Upper lobe of left lung (tissue), 6 donors: ENCODE data around the gene TLE2. TPM values are rescaled to one million over a fixed set of nuclear protein-coding genes. Genes with fewer than 3 reads are reported as not detected.
"Not testable (repeated sequence)": the region's sequence is repeated elsewhere in the genome, so short reads cannot be mapped to it uniquely, and the experiment has no call there.

Source experiments
- ATAC-seq, 2 donors: fragments of 200-7000 bp; cut with Tn5 transposase; one replicate each; pipeline ENCODE4 v1.9.1; 2022; ENCODE audit warnings: mild to moderate bottlenecking in 2 of 2, moderate library complexity in 2 of 2; ENCODE audit not compliant: low FRiP score in 2 of 2
- DNase-seq, 2 donors: peaks; one replicate each; pipeline ENCODE4 v3.0.0-alpha.2; 2019 to 2020
- H3K27ac ChIP-seq, 4 donors: fragments of 200-600 bp; sonication (generic); one replicate each; pipeline ENCODE4 v1.5.1; 2016 to 2019
- H3K27me3 ChIP-seq, 4 donors: fragments of 200-600 bp; sonication (generic); one replicate each; pipeline ENCODE4 v1.5.1; 2017 to 2019
- H3K36me3 ChIP-seq, 4 donors: fragments of 200-600 bp; sonication (generic); one replicate each; pipeline ENCODE4 v1.5.1; 2016 to 2019
- H3K4me1 ChIP-seq, 4 donors: fragments of 200-600 bp; sonication (generic); one replicate each; pipeline ENCODE4 v1.5.1; 2018 to 2019
- H3K4me3 ChIP-seq, 4 donors: fragments of 200-600 bp; sonication (generic); one replicate each; pipeline ENCODE4 v1.5.1; 2017 to 2019; ENCODE audit warnings: mild to moderate bottlenecking in 2 of 4, moderate library complexity in 1 of 4
- H3K9me3 ChIP-seq, 4 donors: fragments of 200-600 bp; sonication (generic); one replicate each; pipeline ENCODE4 v1.5.1; 2018 to 2019
- EP300 ChIP-seq, 4 donors: sonication (generic); formaldehyde crosslinking; IDR thresholded peaks; one replicate each; pipeline ENCODE4 v1.5.1; 2017; ENCODE audit warnings: antibody characterized with exemption in 4 of 4, control low read depth in 2 of 4
- POLR2A ChIP-seq, 4 donors: fragments of 450-650 bp; IDR thresholded peaks; one replicate each; pipeline ENCODE4 v1.5.1; 2016 to 2017; ENCODE audit warnings: antibody characterized with exemption in 4 of 4, mild to moderate bottlenecking in 2 of 4
- POLR2AphosphoS5 ChIP-seq, 2 donors: sonication (generic); formaldehyde crosslinking; IDR thresholded peaks; one replicate each; pipeline ENCODE4 v1.5.1; 2017; ENCODE audit warnings: antibody characterized with exemption in 2 of 2
- WGBS, 2 donors: methylation state at CpG; one replicate each; pipeline ENCODE4 v1.1.5; 2017 to 2018; 5-methylcytosine and 5-hydroxymethylcytosine counted together
- total RNA-seq, 6 donors: library from RNA; depleted of rRNA in 4 of 6; stranded (reverse); fragments of >200 nt in 4 of 6; gene quantifications; one replicate each; pipeline versions ENCODE4 v1.1.0 to v1.2.1, GENCODE V29; 2016 to 2021
- TF ChIP-seq, protein P1 (sequence below), 6 experiments: fragments of 450-650 bp in 4 of 6; fragments of 200-600 bp in 2 of 6; sonication (generic) in 2 of 6; IDR thresholded peaks; one replicate each; pipeline ENCODE4 v1.5.1; 2016 to 2019; ENCODE audit warnings: antibody characterized with exemption in 6 of 6
- donor health status: DM: no; HTN: no; CAD: no; lungs with moderate emphysema.
- donor health status: DM: no; HTN: yes; CAD: no; lungs with severe emphysema.

TLE2 gene
- total RNA-seq, 6 donors from 2014 or later: 35.0 to 115 (median 56.0) TPM

DNA sequence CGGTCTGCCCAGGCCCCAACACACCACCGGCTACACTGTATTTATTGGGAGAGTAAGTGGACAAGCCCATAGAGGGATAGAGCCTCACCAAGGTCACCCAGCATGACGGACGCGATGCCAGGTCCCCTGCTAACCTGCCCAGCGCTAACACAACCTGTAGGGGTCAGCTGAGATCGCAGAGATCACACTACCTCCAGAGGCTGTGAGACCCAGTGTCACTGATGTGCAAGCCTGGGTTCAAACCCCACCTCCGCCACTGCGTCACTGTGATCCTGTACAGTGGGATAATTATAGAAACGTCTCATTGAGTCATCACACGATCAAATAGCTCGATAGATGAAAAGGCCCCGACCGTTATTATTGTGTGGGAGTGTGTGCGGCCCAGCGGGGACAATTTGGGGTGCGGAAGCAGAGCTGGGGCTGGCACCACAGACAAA is 10.6 kb upstream of the TLE2 start:
- no peak for TF ChIP-seq EP300 (IDR thresholded peaks at IDR 0.05)
- TF ChIP-seq POLR2AphosphoS5 (IDR thresholded peaks at IDR 0.05): no peak
- TF ChIP-seq POLR2A (IDR thresholded peaks at IDR 0.05): no peak
- TF ChIP-seq, protein P1, sequence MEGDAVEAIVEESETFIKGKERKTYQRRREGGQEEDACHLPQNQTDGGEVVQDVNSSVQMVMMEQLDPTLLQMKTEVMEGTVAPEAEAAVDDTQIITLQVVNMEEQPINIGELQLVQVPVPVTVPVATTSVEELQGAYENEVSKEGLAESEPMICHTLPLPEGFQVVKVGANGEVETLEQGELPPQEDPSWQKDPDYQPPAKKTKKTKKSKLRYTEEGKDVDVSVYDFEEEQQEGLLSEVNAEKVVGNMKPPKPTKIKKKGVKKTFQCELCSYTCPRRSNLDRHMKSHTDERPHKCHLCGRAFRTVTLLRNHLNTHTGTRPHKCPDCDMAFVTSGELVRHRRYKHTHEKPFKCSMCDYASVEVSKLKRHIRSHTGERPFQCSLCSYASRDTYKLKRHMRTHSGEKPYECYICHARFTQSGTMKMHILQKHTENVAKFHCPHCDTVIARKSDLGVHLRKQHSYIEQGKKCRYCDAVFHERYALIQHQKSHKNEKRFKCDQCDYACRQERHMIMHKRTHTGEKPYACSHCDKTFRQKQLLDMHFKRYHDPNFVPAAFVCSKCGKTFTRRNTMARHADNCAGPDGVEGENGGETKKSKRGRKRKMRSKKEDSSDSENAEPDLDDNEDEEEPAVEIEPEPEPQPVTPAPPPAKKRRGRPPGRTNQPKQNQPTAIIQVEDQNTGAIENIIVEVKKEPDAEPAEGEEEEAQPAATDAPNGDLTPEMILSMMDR (IDR thresholded peaks at IDR 0.05): no peak

DNA sequence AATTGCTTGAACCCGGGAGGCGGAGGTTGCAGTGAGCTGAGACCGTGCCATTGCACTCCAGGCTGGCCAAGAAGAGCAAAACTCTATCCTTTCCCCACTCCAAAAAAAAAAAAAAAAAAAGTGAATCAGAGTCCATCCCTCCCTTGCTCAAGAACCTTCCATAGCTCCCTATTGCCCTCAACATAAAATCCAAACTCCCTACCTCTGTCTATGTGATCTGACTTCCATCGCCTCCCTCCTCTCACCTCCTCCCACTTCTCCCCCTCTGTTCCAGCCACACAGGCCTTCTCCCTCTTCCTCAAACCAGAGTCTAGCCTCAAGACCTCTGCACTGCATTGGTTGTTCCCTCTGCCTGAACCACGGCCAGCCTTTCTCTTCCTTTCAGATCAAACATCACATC is 10.0 kb upstream of the TLE2 start:
- no peak for ATAC-seq
- TF ChIP-seq EP300 (IDR thresholded peaks at IDR 0.05) (no peak), POLR2A (IDR thresholded peaks at IDR 0.05) (no peak), POLR2AphosphoS5 (IDR thresholded peaks at IDR 0.05) (no peak)
- TF ChIP-seq, protein P1 (IDR thresholded peaks at IDR 0.05): no peak
- Histone ChIP-seq H3K27me3 (no peaks in the 10 kb centered on the region), H3K9me3 (no peaks in the 10 kb centered on the region), H3K27ac (no peak overlapping the region), H3K4me1 (peaks cover 17 to 35% (median 18%) of the 10 kb centered on the region in 4 donors), H3K4me3 (no peak overlapping the region), H3K36me3 (no peaks in the 10 kb centered on the region)
- WGBS, 2 donors: 83 to 87% methylated on average over 5 of the region's 5 CpGs
- DNase-seq: no peak

More for the DNA sequence above, 10.6 kb upstream of the TLE2 start:
- no peaks in the 10 kb centered on the region for H3K27me3 ChIP-seq
- no peak overlapping the region for H3K27ac ChIP-seq
- no peaks in the 10 kb centered on the region for H3K9me3 ChIP-seq
- H3K36me3 ChIP-seq: no peaks in the 10 kb centered on the region
- ATAC-seq: no peak
- 86 to 90% methylated on average over 16 to 17 of the region's 17 CpGs for WGBS, 2 donors
- DNase-seq: no peak
- H3K4me3 ChIP-seq: no peak overlapping the region
- peaks cover 13 to 30% (median 13%) of the 10 kb centered on the region in 4 donors for H3K4me1 ChIP-seq

DNA sequence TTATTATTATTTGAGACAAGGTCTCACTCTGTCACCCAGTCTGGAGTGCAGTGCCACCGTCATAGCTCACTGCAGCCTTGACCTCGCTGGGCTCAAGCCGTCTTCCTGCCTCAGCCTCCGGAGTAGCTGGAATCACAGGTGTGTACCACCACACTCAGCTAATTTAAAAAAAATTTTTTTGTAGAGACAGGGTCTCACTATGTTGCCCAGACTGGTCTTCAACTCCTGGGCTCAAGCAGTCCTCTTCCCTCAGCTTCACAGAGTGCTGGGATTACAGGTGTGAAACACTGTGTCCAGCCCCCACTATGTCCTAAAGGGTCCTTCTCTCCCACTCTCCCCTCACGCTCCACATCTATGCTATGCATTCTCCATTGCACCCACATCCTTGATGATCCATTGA is 9.1 kb upstream of the TLE2 start:
- DNase-seq (no peak), ATAC-seq (no peak)
- Histone ChIP-seq H3K27ac (no peak overlapping the region), H3K36me3 (no peaks in the 10 kb centered on the region), H3K9me3 (no peaks in the 10 kb centered on the region), H3K4me1 (peaks cover 17 to 36% (median 20%) of the 10 kb centered on the region in 4 donors), H3K27me3 (no peaks in the 10 kb centered on the region), H3K4me3 (no peak overlapping the region)
- TF ChIP-seq EP300 (IDR thresholded peaks at IDR 0.05) (no peak), POLR2AphosphoS5 (IDR thresholded peaks at IDR 0.05) (no peak), POLR2A (IDR thresholded peaks at IDR 0.05) (no peak)
- TF ChIP-seq, protein P1 (IDR thresholded peaks at IDR 0.05): no peak
- WGBS, 2 donors: 87 to 88% methylated on average over 5 of the region's 5 CpGs

DNA sequence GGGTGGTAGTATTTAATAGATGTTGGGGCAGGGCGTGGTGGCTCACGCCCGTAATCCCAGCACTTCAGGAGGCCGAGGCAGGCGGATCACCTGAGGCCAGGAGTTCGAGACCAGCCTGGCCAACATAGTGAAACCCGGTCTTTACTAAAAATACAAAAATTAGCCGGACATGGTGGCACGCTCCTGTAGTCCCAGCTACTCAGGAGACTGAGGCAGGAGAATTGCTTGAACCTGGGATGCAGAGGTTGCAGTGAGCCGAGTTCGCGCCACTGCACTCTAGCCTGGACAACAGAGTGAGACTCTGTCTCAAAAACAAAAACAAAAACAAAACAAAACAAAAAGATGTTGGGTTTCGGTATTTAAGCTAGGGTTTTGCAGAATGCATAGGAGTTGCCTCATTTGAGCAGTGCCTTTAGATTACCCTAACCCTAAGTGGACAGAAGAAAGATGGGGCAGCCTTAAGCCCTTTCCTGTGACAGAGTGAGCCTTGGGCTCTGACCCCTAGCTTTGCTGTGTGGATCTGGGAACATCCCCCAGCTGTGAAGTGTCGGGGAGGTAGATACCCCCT is 8.0 kb upstream of the TLE2 start:
- not testable (repeated sequence) for ATAC-seq, H3K36me3 ChIP-seq, DNase-seq, H3K27me3 ChIP-seq, H3K9me3 ChIP-seq
- peaks cover 17 to 28% (median 20%) of the 10 kb centered on the region in 4 donors for H3K4me1 ChIP-seq
- H3K27ac ChIP-seq: peak overlapping the region; percentile 79 to 94 (median 92)
- peak overlapping the region in 1 of 4 donors; percentile 59 for H3K4me3 ChIP-seq
- 63 to 70% methylated on average over 14 of the region's 14 CpGs for WGBS, 2 donors

DNA sequence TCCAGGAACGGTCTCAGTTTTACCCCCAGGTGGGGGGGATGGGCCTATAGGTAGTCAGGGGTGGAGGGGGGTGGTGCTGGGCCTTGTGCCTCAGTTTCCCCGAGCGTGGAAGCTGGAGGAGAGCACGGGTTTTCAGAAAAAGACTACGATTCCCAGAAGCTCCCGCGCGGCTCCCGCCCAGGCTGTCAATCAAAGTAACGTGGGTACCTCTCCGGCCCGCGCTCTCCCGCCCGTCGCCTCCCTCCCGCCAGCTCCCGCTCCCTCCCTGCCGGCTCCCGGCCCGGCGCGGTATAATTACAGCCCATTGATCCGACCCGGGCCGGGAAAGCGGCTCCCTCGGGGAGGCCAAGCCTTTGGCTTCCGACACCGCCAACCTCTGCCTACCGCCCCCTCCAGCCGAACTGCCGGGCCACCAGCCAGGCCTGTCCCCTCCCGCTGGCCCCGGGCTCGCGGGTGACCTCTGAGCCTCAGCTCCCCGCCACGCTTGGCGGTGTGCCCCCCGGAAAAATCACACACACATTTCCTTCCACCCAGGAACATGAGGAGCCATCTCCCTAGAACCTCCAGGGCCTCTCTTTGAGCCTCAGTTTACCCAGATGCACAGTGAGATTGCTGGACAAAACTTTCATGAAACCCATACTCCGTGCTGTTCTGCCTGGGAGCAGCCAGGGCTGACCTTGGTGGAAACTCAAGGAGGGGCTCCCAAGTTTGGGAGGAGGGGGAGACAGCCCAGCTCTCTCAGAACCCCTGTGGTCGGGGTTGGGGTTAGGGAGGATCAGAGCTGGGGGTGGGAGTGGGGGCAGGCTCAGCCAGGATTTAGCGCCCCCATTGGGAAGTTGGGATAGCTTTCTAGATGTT is 7.3 kb upstream of the TLE2 start:
- peak; percentile 91 to 94 for ATAC-seq
- Histone ChIP-seq H3K27ac (peak overlapping the region; percentile 79 to 94 (median 92)), H3K27me3 (no peaks in the 10 kb centered on the region), H3K4me1 (peaks cover 17 to 23% (median 20%) of the 10 kb centered on the region in 4 donors), H3K36me3 (no peaks in the 10 kb centered on the region), H3K9me3 (no peaks in the 10 kb centered on the region), H3K4me3 (peak overlapping the region; percentile 50 to 64 (median 60))
- WGBS, 2 donors: 1 to 3% methylated on average over 6 to 27 of the region's 44 CpGs
- TF ChIP-seq EP300 (IDR thresholded peaks at IDR 0.05): no peak
- TF ChIP-seq POLR2A (IDR thresholded peaks at IDR 0.05): peak in 2 of 4 donors; percentile 24 to 35
- peak; percentile 27 to 37 for TF ChIP-seq POLR2AphosphoS5 (IDR thresholded peaks at IDR 0.05)
- TF ChIP-seq, protein P1 (IDR thresholded peaks at IDR 0.05): peak in 1 of 6 experiments; percentile 20
- peak; percentile 91 to 95 for DNase-seq
